GM12878 (cell line): ENCODE results near the gene GRB10. TPM values are rescaled to one million over a fixed set of nuclear protein-coding genes. Genes with fewer than 3 reads are reported as not detected.

ENCODE experiments used
- ATAC-seq: fragments of 200-7000 bp; cut with Tn5 transposase; 3 replicates; pipeline ENCODE4 v1.9.1; 2020; ENCODE audit warnings: mild to moderate bottlenecking, moderate library complexity
- BruUV-seq: library from RNA; stranded (reverse); fragments of 400-500 nt; replicated peaks from 2 replicates; lab custom pipeline; 2021; lab: Mats Ljungman, UMichigan
- CTCF ChIA-PET: fragments of 300-600 bp; sonication (Branson Sonifier 250); formaldehyde crosslinking; extraction: SDS; loops from one replicate; lab custom pipeline; 2021; ENCODE audit warnings: inconsistent platforms; lab: Yijun Ruan, JAX
- POLR2A ChIA-PET: fragments of 350-600 bp; formaldehyde crosslinking; extraction: SDS; loops from one replicate; lab custom pipeline; 2021; ENCODE audit warnings: inconsistent platforms; lab: Charles Lee
- RAD21 ChIA-PET: fragments of 300-600 bp; sonication (Branson Sonifier 250); formaldehyde crosslinking; loops from one replicate; lab custom pipeline; 2023; ENCODE audit warnings: antibody characterized with exemption; ENCODE audit not compliant: unreplicated experiment; lab: Charles Lee
- SMC1A ChIA-PET: fragments of 300-600 bp; sonication (Branson Sonifier 250); formaldehyde crosslinking; loops from one replicate; lab custom pipeline; 2023; ENCODE audit not compliant: unreplicated experiment, uncharacterized antibody; lab: Charles Lee
- DNase-seq: peaks from one replicate; pipeline ENCODE4 v3.0.0-alpha.2; 2011; ENCODE audit warnings: low read depth, low spot score
- FAIRE-seq: peaks from 3 replicates; lab custom pipeline; 2011; peaks lifted over from hg19 to GRCh38; lab: Jason Lieb, UNC
- H2AFZ ChIP-seq: 2 replicates; pipeline ENCODE4 v1.6.0; 2011; ENCODE audit warnings: low read depth, low read length, control low read depth; ENCODE audit not compliant: control insufficient read depth
- H3K27ac ChIP-seq: 2 replicates; pipeline ENCODE4 v1.5.1; 2011; ENCODE audit warnings: control low read depth; ENCODE audit not compliant: control insufficient read depth, insufficient read depth
- H3K27me3 ChIP-seq, 2 experiments: replicated peaks in 1 of 2; 2 replicates each; pipeline versions ENCODE4 v1.6.0 to v1.6.1; 2011; ENCODE audit warnings: low read length in 1 of 2; ENCODE audit not compliant: control insufficient read depth in 2 of 2, insufficient read depth in 2 of 2
- H3K36me3 ChIP-seq, 2 experiments: 2 replicates each; pipeline ENCODE4 v1.5.1; 2011; ENCODE audit warnings: low read length in 1 of 2; ENCODE audit not compliant: control insufficient read depth in 2 of 2, insufficient read depth in 2 of 2
- H3K4me1 ChIP-seq: 2 replicates; pipeline ENCODE4 v1.6.1; 2011; ENCODE audit warnings: mild to moderate bottlenecking, low read length, moderate library complexity, mixed read lengths; ENCODE audit not compliant: control insufficient read depth, insufficient read depth
- H3K4me2 ChIP-seq: 2 replicates; pipeline ENCODE4 v1.6.0; 2011; ENCODE audit warnings: control low read depth; ENCODE audit not compliant: control insufficient read depth, insufficient read depth
- H3K4me3 ChIP-seq: fragments of 200-600 bp; sonication (generic); 2 replicates; pipeline ENCODE4 v1.5.1; 2016
- H3K79me2 ChIP-seq: 2 replicates; pipeline ENCODE4 v1.6.0; 2011; ENCODE audit warnings: low read length; ENCODE audit not compliant: control insufficient read depth, insufficient read depth
- H3K9ac ChIP-seq: 2 replicates; pipeline ENCODE4 v1.8.0; 2011; ENCODE audit warnings: low read length, control low read depth, mixed read lengths; ENCODE audit not compliant: control insufficient read depth, insufficient read depth
- H3K9me3 ChIP-seq: replicated peaks from 3 replicates; pipeline ENCODE4 v1.5.1; 2011; ENCODE audit warnings: mild to moderate bottlenecking, low read length; ENCODE audit not compliant: control insufficient read depth, insufficient read depth
- H4K20me1 ChIP-seq: 2 replicates; pipeline ENCODE4 v1.6.0; 2011; ENCODE audit not compliant: control insufficient read depth, insufficient read depth
- BCL11A ChIP-seq: IDR thresholded peaks from 2 replicates; pipeline ENCODE4 v1.6.1; 2011; ENCODE audit warnings: low read depth, low read length
- FOXM1 ChIP-seq: IDR thresholded peaks from 2 replicates; pipeline ENCODE4 v1.6.1; 2012; ENCODE audit warnings: low read depth, mild to moderate bottlenecking, inconsistent platforms, low read length, moderate library complexity
- IRF3 ChIP-seq: fragments of 450-650 bp; IDR thresholded peaks from 2 replicates; pipeline ENCODE4 v1.6.1; 2014; ENCODE audit warnings: mild to moderate bottlenecking
- JUNB ChIP-seq: IDR thresholded peaks from 2 replicates; pipeline ENCODE4 v1.6.1; 2016; ENCODE audit warnings: antibody characterized with exemption, mild to moderate bottlenecking
- MYC ChIP-seq: IDR thresholded peaks from 2 replicates; pipeline ENCODE4 v1.6.1; 2011; ENCODE audit warnings: mild to moderate bottlenecking, low read length, moderate library complexity, inconsistent platforms; ENCODE audit not compliant: insufficient read depth, insufficient replicate concordance, insufficient read length, severe bottlenecking
- NFYB ChIP-seq: IDR thresholded peaks from 2 replicates; pipeline ENCODE4 v1.6.1; 2011; ENCODE audit warnings: low read depth, mild to moderate bottlenecking, low read length, improper control_type of control experiment, moderate library complexity; ENCODE audit not compliant: insufficient read depth
- PBX3 ChIP-seq: IDR thresholded peaks from 2 replicates; pipeline ENCODE4 v1.6.1; 2011; ENCODE audit warnings: mild to moderate bottlenecking, low read depth, low read length, moderate library complexity; ENCODE audit not compliant: insufficient replicate concordance
- PML ChIP-seq: IDR thresholded peaks from 2 replicates; pipeline ENCODE4 v1.6.1; 2012; ENCODE audit warnings: low read length, inconsistent platforms
- TAF1 ChIP-seq: IDR thresholded peaks from 2 replicates; pipeline ENCODE4 v1.6.1; 2011; ENCODE audit warnings: mild to moderate bottlenecking, low read depth, low read length, borderline replicate concordance
- USF1 ChIP-seq: IDR thresholded peaks from 2 replicates; pipeline ENCODE4 v1.6.1; 2011; ENCODE audit warnings: borderline replicate concordance, low read depth, mild to moderate bottlenecking, moderate library complexity, mixed read lengths, low read length; ENCODE audit not compliant: insufficient read depth; ENCODE audit errors: extremely low read length
- ZNF217 ChIP-seq: fragments of 450-650 bp; IDR thresholded peaks from 2 replicates; pipeline ENCODE4 v1.6.1; 2017; ENCODE audit warnings: antibody characterized with exemption, mild to moderate bottlenecking
- WGBS: methylation state at CpG from one replicate; pipeline ENCODE4 v1.1.6; 2016; ENCODE audit warnings: low lambda C conversion rate; ENCODE audit not compliant: insufficient replicate concordance, insufficient coverage; ENCODE audit errors: missing lambda C conversion rate; 5-methylcytosine and 5-hydroxymethylcytosine counted together
- in situ Hi-C: fragments of 300-500 bp; cut with MboI; formaldehyde crosslinking; loops from 9 replicates; pipeline ENCODE4 v1.14.3; 2018; ENCODE audit warnings: mixed read lengths
- intact Hi-C: fragments of 100-400 bp; cut with micrococcal nuclease; formaldehyde crosslinking; loops from one replicate; pipeline ENCODE4 v1.14.2; 2022; ENCODE audit not compliant: unreplicated experiment
- polyA plus RNA-seq, 11 experiments: library from polyadenylated mRNA; depleted of rRNA in 4 of 11; unstranded in 6 of 11; stranded (reverse) in 5 of 11; fragments of >200 nt; fragmentation: Nextera tagmentation in 4 of 11; fragmentation: Illumina TruSeq in 1 of 11; extraction: Ambion mirVana in 4 of 11; extraction: Trizol in 1 of 11; gene quantifications; 1 replicate in 1 of 11; 2 replicates in 10 of 11; pipeline versions ENCODE4 v1.2.1 to v1.2.3, GENCODE V29; 2011 to 2016; ENCODE audit warnings: inconsistent platforms in 2 of 11, missing spikeins in 2 of 11, low read depth in 1 of 11
- total RNA-seq, 4 experiments: library from RNA; depleted of rRNA in 3 of 4; stranded (reverse); fragments of >200 nt in 3 of 4; fragmentation: Illumina TruSeq in 1 of 4; extraction: Trizol in 1 of 4; gene quantifications; 2 replicates each; pipeline versions ENCODE4 v1.2.1 to v1.2.3, GENCODE V29; 2013 to 2021

Gene GRB10
- total and polyA plus RNA-seq, 10 of the 15 experiments (the other 5 are each of a cell fraction or from before 2014, with no cell fraction given), result 0.04 to 0.33 TPM; not detected in 8

DNA sequence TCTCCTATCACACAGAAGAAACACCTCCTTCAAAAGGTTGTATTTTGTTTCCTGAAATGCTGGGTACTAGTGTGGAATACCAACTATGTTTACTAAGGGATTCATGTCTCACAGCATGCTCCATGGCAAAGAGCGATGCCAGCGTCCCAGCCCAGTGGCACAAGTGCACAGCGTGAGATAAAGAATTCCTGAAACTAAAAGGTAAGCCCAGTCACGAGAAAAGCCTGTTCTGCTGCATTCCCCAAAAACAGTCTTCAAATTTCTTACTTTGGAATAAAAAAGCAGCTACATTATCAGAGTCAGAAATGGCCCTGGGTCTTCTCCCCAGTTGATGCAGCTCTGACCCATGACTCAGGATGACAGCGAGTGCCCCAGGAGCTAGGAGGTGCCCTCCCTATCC is 164.4 kb downstream of the GRB10 start:
- no peaks in the 10 kb centered on the region for H4K20me1 ChIP-seq
- in situ Hi-C loops, result no loop called here
- TF ChIP-seq MYC (no peak), NFYB (no peak), PBX3 (no peak), IRF3 (no peak), JUNB (no peak), TAF1 (no peak), FOXM1 (no peak), USF1 (no peak), BCL11A (no peak), PML (no peak), ZNF217 (no peak)
- no peaks in the 10 kb centered on the region for H3K4me1 ChIP-seq
- ChIA-PET SMC1A (interaction anchor here (0.7 kb wide), 1 partner anchor 12 kb away, joined by 3 read pairs; no protein-coding TSS in a partner anchor), CTCF (interaction anchor here (1.7 kb wide), 1 partner anchor 15 kb away, joined by 4 read pairs; no protein-coding TSS in a partner anchor), POLR2A (no interaction called here), RAD21 (no interaction called here)
- H3K9ac ChIP-seq, result no peak overlapping the region
- H3K9me3 ChIP-seq, result no peaks in the 10 kb centered on the region
- peaks cover 0 to 6% of the 10 kb centered on the region in 2 experiments; a peak in 3 of 4 replicates for H3K27me3 ChIP-seq
- DNase-seq (no peak), FAIRE-seq (no peak), ATAC-seq (no peak)
- no peak overlapping the region for H2AFZ ChIP-seq
- H3K79me2 ChIP-seq, result no peaks in the 10 kb centered on the region
- intact Hi-C loops, result no loop called here
- no peak overlapping the region for H3K4me2 ChIP-seq
- H3K36me3 ChIP-seq, result no peaks in the 10 kb centered on the region
- 6% methylated on average over 5 of the region's 5 CpGs for WGBS
- no peak overlapping the region for H3K27ac ChIP-seq
- no peak overlapping the region for H3K4me3 ChIP-seq
- BruUV-seq, result no TSS peak
